HL-60 (cell line): ENCODE results near the gene ABCC8.

Experiments
- DNase-seq, 2 experiments: peaks; one replicate each; pipeline ENCODE4 v3.0.0-alpha.2; 2010 to 2020; ENCODE audit warnings: low read depth in 1 of 2, low spot score in 1 of 2
- H3K27ac ChIP-seq: fragments of 250-450 bp; sonication (Bioruptor Pico); replicated peaks from 2 replicates; pipeline ENCODE4 v1.5.1; 2020; ENCODE audit warnings: mild to moderate bottlenecking, moderate library complexity
- H3K27me3 ChIP-seq: fragments of 250-450 bp; sonication (Bioruptor Pico); 2 replicates; pipeline ENCODE4 v1.5.1; 2021; ENCODE audit warnings: mild to moderate bottlenecking, moderate library complexity; ENCODE audit not compliant: insufficient read depth, poor library complexity, severe bottlenecking
- H3K4me3 ChIP-seq: replicated peaks from 2 replicates; pipeline ENCODE4 v1.5.1; 2011; ENCODE audit warnings: mild to moderate bottlenecking, control low read depth, low read length; ENCODE audit not compliant: insufficient read depth
- GABPA ChIP-seq: IDR thresholded peaks from 2 replicates; pipeline ENCODE4 v1.6.1; 2012; ENCODE audit warnings: low read depth
- POLR2AphosphoS5 ChIP-seq: IDR thresholded peaks from 2 replicates; pipeline ENCODE4 v1.6.1; 2012; ENCODE audit warnings: low read depth
- SPI1 ChIP-seq: IDR thresholded peaks from 2 replicates; pipeline ENCODE4 v1.6.1; 2012; ENCODE audit warnings: low read depth, mild to moderate bottlenecking, borderline replicate concordance
- TF ChIP-seq, protein P1 (sequence below): IDR thresholded peaks from 2 replicates; pipeline ENCODE4 v1.6.1; 2012; ENCODE audit warnings: low read depth; ENCODE audit not compliant: insufficient replicate concordance
- TF ChIP-seq, protein P2 (sequence below): IDR thresholded peaks from one replicate; pipeline ENCODE4 v1.5.1; 2011; ENCODE audit warnings: low read length, control low read depth, inconsistent platforms; ENCODE audit not compliant: insufficient read depth

The ABCC8 gene

DNA sequence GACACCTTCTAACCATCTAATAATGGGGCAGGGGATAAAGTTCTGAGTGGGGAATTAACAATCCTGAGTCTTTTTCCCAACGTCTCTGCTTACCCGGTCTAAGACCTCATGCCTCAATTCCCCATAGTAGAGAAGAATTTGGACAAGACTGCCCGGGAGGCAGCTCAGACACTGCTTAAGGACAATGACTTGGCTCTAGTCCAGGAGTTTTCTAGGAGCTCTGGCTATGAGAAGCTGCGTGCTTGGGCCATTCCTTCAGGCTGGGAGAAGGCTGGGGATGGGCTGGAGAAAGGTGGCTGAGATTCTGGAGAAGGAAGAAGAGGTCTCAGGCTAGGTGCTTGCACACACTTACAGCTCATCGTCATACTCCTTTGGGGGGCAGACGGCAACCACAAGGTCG, 19.8 kb upstream of the ABCC8 start:
- Histone ChIP-seq H3K27ac (no peak overlapping the region), H3K4me3 (no peak overlapping the region), H3K27me3 (no peaks in the 10 kb centered on the region)
- DNase-seq, result no peak
- TF ChIP-seq, protein P1, sequence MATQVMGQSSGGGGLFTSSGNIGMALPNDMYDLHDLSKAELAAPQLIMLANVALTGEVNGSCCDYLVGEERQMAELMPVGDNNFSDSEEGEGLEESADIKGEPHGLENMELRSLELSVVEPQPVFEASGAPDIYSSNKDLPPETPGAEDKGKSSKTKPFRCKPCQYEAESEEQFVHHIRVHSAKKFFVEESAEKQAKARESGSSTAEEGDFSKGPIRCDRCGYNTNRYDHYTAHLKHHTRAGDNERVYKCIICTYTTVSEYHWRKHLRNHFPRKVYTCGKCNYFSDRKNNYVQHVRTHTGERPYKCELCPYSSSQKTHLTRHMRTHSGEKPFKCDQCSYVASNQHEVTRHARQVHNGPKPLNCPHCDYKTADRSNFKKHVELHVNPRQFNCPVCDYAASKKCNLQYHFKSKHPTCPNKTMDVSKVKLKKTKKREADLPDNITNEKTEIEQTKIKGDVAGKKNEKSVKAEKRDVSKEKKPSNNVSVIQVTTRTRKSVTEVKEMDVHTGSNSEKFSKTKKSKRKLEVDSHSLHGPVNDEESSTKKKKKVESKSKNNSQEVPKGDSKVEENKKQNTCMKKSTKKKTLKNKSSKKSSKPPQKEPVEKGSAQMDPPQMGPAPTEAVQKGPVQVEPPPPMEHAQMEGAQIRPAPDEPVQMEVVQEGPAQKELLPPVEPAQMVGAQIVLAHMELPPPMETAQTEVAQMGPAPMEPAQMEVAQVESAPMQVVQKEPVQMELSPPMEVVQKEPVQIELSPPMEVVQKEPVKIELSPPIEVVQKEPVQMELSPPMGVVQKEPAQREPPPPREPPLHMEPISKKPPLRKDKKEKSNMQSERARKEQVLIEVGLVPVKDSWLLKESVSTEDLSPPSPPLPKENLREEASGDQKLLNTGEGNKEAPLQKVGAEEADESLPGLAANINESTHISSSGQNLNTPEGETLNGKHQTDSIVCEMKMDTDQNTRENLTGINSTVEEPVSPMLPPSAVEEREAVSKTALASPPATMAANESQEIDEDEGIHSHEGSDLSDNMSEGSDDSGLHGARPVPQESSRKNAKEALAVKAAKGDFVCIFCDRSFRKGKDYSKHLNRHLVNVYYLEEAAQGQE, result no peak
- TF ChIP-seq POLR2AphosphoS5 (no peak), SPI1 (no peak), GABPA (no peak)
- TF ChIP-seq, protein P2, sequence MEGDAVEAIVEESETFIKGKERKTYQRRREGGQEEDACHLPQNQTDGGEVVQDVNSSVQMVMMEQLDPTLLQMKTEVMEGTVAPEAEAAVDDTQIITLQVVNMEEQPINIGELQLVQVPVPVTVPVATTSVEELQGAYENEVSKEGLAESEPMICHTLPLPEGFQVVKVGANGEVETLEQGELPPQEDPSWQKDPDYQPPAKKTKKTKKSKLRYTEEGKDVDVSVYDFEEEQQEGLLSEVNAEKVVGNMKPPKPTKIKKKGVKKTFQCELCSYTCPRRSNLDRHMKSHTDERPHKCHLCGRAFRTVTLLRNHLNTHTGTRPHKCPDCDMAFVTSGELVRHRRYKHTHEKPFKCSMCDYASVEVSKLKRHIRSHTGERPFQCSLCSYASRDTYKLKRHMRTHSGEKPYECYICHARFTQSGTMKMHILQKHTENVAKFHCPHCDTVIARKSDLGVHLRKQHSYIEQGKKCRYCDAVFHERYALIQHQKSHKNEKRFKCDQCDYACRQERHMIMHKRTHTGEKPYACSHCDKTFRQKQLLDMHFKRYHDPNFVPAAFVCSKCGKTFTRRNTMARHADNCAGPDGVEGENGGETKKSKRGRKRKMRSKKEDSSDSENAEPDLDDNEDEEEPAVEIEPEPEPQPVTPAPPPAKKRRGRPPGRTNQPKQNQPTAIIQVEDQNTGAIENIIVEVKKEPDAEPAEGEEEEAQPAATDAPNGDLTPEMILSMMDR, result no peak

DNA sequence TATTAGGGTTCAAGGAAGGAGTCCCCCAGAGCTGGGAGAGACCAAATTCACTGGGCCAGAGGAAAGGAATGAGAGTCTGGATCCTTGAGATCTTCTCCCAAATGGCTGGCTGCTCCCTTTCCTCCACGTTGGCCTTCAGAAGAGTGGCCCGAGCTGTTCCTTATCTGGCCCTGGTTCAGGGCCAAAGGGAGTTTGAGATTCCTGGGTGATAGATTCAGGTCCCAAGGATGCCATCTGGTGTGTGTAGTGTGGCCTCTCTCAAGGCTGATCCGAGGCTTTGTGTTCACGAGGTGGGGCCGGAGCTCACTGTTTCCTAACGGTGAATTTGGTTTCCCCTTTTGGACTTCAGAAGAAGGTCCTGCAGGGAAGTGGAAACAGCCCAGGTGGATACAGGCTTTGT, 17.4 kb upstream of the ABCC8 start:
- H3K4me3 ChIP-seq, result no peak overlapping the region
- no peak for DNase-seq
- no peak overlapping the region for H3K27ac ChIP-seq
- TF ChIP-seq POLR2AphosphoS5 (no peak), SPI1 (no peak), GABPA (no peak)
- TF ChIP-seq, protein P1, result no peak
- TF ChIP-seq, protein P2, result no peak
- H3K27me3 ChIP-seq, result peaks cover 5% of the 10 kb centered on the region

DNA sequence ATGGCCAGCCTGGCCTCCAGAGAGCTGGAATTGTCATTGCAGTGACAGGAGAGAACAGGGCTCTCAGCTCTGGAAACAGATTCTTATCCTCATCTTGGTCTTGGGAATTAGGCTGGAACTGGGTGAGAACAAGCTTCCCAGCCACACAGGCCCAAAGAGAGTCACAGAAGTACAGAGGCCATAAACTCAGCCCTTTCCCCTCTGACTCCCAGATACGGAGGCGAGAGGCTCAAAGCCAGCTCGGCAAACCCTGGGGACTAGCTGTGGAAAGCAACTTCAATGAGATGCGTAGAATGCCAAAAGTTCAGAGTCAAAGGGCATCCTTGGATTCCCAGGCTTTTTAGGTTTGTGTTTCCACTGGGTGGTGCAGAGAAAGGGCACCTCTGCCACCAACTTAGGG, 14.3 kb upstream of the ABCC8 start:
- TF ChIP-seq SPI1 (no peak), GABPA (no peak), POLR2AphosphoS5 (no peak)
- TF ChIP-seq, protein P1, result no peak
- TF ChIP-seq, protein P2, result no peak
- no peak overlapping the region for H3K4me3 ChIP-seq
- no peak for DNase-seq
- H3K27ac ChIP-seq, result no peak overlapping the region
- peaks cover 6% of the 10 kb centered on the region for H3K27me3 ChIP-seq
